GM21360 (cell line): Measurements from ENCODE around the gene PPP2R1A.
"Not testable (repeated sequence)": the region's sequence is repeated elsewhere in the genome, so short reads cannot be mapped to it uniquely, and the experiment has no call there.

Experiments used
- ATAC-seq: cut with Tn5 transposase; IDR thresholded peaks from one replicate; pipeline ENCODE4 v1.9.1; 2021; ENCODE audit warnings: mild to moderate bottlenecking, moderate library complexity; ENCODE audit not compliant: unreplicated experiment

The PPP2R1A gene

GRCh38 chr19:52200044-52200443, 10.2 kb downstream of the PPP2R1A start:
- ATAC-seq, result no peak

GRCh38 chr19:52200755-52201391, 11.0 kb downstream of the PPP2R1A start:
- not testable (repeated sequence) for ATAC-seq

DNA sequence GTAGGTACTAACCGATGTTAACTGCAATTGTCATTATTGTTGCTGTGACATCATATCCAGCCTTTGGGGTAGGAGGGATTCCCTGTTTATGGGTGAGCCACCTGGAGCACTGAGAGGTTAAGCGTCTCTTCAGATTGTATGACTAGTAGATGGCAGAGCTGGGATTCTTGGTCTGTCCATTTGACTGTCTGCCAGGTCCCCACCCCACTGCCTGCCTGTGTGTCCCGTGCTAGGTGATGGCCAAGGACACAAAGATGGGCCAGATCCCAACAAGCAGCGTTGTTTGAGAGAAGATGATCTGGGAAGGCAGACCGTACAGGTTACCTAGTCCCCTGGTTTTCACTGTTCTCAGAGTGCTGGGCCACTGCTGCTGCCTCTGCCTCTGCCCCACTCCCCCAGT, 16.6 kb downstream of the PPP2R1A start:
- no peak for ATAC-seq

DNA sequence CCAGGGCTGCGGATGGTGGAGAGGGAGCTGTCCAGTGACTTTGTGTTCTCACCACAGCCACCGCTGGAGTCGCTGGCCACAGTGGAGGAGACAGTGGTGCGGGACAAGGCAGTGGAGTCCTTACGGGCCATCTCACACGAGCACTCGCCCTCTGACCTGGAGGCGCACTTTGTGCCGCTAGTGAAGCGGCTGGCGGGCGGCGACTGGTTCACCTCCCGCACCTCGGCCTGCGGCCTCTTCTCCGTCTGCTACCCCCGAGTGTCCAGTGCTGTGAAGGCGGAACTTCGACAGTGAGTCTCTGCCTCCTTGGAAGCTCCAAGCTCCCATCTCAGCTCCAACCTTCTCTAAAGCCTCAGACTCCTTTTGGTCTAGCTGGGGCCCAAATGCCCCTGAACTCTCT, 21.4 kb downstream of the PPP2R1A start:
- ATAC-seq, result no peak

GRCh38 chr19:52211926-52212571, 22.2 kb downstream of the PPP2R1A start:
- ATAC-seq, result no peak

GRCh38 chr19:52212572-52213255, 22.9 kb downstream of the PPP2R1A start:
- ATAC-seq, result no peak

- ATAC-seq, result no peak
Measured at GRCh38 chr19:52214241-52214640, 24.4 kb downstream of the PPP2R1A start.

GRCh38 chr19:52216401-52216800, 26.5 kb downstream of the PPP2R1A start:
- no peak for ATAC-seq

DNA sequence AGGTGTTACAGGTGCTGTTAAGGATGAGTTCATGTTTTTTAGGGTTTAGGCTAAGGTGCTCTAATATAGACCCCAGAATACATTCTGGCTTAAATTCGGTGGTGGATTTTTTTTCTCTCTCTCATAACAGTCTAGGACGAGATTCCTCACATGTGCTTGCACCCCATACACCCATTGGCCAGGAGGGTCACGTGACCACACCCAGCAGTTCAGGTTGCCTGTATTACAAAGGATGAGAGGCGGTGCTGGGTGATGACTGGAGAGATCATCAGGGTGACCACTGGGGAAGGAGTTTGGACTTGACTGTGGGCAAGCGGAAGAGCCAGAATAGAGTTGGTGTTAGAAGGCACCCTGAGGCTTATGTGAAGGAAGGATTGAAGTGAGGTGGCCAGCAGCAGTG, 27.7 kb downstream of the PPP2R1A start:
- no peak for ATAC-seq

DNA sequence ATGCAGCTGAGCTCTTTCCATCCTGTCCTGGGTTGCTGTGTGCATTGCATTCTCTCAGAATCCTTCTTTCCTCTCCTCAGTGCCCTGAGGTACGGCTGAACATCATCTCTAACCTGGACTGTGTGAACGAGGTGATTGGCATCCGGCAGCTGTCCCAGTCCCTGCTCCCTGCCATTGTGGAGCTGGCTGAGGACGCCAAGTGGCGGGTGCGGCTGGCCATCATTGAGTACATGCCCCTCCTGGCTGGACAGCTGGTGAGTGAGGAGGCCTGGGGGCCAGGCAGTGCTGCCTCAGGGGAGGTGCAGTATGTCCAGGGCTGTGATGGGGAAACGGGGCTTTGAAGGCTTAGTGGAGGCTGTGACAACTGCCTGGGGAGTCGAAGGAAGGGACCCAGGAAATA, 29.8 kb downstream of the PPP2R1A start:
- ATAC-seq, result no peak

- no peak for ATAC-seq
Measured at GRCh38 chr19:52221031-52221430, 31.2 kb downstream of the PPP2R1A start.

- no peak for ATAC-seq
Measured at GRCh38 chr19:52221831-52222375, 32.1 kb downstream of the PPP2R1A start.

DNA sequence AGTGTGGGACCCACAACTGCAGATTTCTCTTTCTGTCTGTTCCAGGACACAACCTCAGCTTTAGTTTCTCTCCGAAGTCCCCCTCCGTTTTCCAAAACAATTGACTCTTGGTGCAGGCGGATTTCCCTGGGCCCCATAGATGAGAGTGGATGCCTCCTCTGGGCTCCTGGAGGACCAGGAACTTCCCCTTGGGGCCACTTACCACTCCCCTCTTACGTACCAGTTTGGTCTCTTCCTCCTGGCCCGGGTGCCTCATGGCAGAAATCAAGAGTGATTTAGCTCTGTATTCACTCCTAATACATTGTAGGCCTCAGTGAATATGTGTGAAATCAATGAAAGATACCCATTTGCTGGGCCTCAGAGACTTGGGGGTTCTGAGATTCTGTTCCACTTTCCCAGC, 34.4 kb downstream of the PPP2R1A start:
- no peak for ATAC-seq

- ATAC-seq, result no peak
Measured at GRCh38 chr19:52226652-52227051, 36.8 kb downstream of the PPP2R1A start.

GRCh38 chr19:52227196-52227940, 37.5 kb downstream of the PPP2R1A start:
- no peak for ATAC-seq

GRCh38 chr19:52227980-52228379, 38.1 kb downstream of the PPP2R1A start:
- ATAC-seq, result no peak

GRCh38 chr19:52229524-52229923, 39.7 kb downstream of the PPP2R1A start:
- ATAC-seq, result no peak

DNA sequence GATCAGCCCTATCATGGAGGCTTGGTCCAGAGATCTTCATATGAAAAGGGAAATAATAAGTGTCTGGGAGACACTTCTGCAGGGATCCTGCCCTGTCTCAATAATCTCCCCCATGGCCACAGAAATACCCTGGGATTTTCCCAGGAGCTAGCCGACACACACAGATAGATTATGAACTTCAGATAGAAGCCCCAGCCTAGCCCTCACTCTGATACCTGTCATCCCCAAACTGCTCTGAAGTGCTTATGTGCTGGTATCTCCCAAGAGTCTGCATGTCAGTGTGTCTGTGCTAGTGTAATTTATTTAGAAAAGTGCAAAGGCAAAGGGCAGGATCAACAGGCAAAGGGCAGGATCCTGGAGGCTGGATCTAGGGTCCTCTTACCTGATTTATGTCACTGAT, 40.8 kb downstream of the PPP2R1A start:
- no peak for ATAC-seq

DNA sequence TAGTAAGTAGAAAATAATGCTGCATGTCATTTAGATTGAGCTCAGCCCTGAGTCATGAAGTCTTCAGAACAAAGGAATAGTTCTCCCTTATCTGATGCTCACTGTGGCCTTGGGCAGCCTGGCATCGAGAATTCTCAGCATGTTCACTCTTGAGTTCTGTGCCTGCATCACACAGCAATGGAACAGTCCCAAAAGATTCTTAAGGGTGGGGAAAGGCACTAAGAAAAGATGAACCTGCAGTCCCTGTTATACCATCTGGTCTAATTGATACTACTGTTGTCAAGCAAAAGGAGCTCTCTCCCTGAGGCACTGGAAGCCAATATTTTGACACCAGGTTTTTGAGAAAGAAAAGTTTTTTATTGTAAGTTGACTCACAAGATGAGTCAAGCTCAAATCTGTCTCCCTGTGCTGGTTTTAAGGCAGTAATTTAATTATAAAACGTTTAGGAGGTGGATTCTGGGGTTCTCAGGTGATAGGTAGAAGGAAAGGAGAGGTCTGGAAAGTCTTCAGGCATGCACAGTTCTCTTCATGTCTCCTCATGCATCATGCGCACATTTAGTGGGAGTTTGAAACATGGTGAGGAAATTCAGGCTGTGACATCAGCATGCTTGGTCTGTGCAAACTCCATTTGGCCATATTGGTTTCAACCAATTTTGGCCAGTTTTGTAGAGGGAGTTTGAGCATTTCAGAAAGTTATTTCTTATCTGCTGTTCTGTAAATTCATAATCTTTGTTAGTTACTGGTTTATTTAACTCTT, 41.5 kb downstream of the PPP2R1A start:
- no peak for ATAC-seq

DNA sequence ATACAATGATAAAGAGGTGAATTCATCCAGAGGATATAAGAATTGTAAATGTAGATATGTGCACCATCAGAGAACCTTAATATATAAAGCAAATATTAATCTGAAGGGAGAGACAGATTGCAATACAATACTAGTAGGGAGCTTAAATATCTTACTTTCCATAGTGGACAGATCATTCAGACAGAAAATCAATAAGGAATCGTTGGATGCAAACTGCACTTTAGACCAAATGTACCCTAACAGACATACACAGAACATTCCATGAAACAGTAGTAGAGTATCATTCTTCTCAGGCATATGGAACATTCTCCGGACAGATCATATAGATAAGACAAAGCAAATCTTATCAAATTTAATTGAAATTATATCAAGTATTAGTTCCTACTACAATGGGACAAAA, 44.6 kb downstream of the PPP2R1A start:
- no peak for ATAC-seq

DNA sequence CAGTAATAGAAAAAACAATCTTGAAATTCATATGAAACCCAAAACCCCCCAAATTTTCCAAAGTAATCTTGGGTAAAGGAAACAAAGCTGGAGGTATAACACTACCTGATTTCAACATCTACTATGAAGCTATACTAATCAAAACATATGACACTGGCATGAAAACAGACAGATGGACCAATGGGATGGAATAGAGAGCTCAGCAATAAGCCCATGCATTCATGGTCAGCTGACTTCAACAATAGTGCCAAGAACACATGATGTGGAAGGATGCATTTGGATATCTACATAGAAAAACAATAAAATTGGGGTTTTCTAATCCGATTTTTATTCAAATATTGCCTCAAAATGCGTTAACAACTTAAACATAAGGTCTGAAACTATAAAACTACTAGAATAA, 47.3 kb downstream of the PPP2R1A start:
- ATAC-seq, result no peak
